HepG2 (cell line): ENCODE measurements around the gene HSD3B7. TPM values are rescaled to one million over a fixed set of nuclear protein-coding genes. Genes with fewer than 3 reads are reported as not detected.
A peak's percentile ranks its signal among the peaks of the same experiment; 100 is the strongest.

Experiments used
- BCL3 ChIP-seq: sonication (generic); formaldehyde crosslinking; IDR thresholded peaks from 2 replicates; pipeline ENCODE4 v1.5.1; 2020; ENCODE audit warnings: mild to moderate bottlenecking, missing genetic modification reagents, moderate library complexity
- E2F2 ChIP-seq: sonication (generic); formaldehyde crosslinking; IDR thresholded peaks from 2 replicates; pipeline ENCODE4 v1.4.0; 2020; ENCODE audit warnings: missing genetic modification reagents, borderline replicate concordance
- FOXO1 ChIP-seq: sonication (generic); formaldehyde crosslinking; IDR thresholded peaks from 2 replicates; pipeline ENCODE4 v1.4.0; 2020; ENCODE audit warnings: missing genetic modification reagents
- HMG20A ChIP-seq: IDR thresholded peaks from 2 replicates; pipeline ENCODE4 v1.6.1; 2016; ENCODE audit warnings: borderline replicate concordance
- MBNL3 ChIP-seq: fragments of 250-450 bp; sonication (Bioruptor Pico); conservative IDR thresholded peaks from 2 replicates; pipeline ENCODE4 v1.8.0; 2022; ENCODE audit warnings: mild to moderate bottlenecking, inconsistent platforms
- NR2F1 ChIP-seq, 2 experiments: fragments of 450-650 bp in 1 of 2; formaldehyde crosslinking in 1 of 2; IDR thresholded peaks; 2 replicates each; pipeline versions ENCODE4 v1.5.0 to v1.6.1; 2016 to 2020; ENCODE audit warnings: mild to moderate bottlenecking in 1 of 2, missing compliant biosample characterization in 1 of 2, missing genetic modification reagents in 1 of 2, moderate library complexity in 1 of 2
- ONECUT2 ChIP-seq: sonication (generic); formaldehyde crosslinking; IDR thresholded peaks from 2 replicates; pipeline ENCODE4 v1.4.0; 2020; ENCODE audit warnings: missing genetic modification reagents
- PBX2 ChIP-seq: IDR thresholded peaks from 2 replicates; pipeline ENCODE4 v1.6.1; 2016; ENCODE audit warnings: control low read depth
- REL ChIP-seq: sonication (generic); formaldehyde crosslinking; conservative IDR thresholded peaks from 2 replicates; pipeline ENCODE4 v1.8.0; 2022; ENCODE audit warnings: mild to moderate bottlenecking, missing genetic modification reagents, moderate library complexity
- SNAPC2 ChIP-seq: sonication (generic); formaldehyde crosslinking; IDR thresholded peaks from 2 replicates; pipeline ENCODE4 v1.8.1; 2022; ENCODE audit warnings: mild to moderate bottlenecking, missing genetic modification reagents
- TBX3 ChIP-seq: fragments of 450-650 bp; IDR thresholded peaks from 2 replicates; pipeline ENCODE4 v1.6.1; 2017; ENCODE audit warnings: antibody characterized with exemption, mild to moderate bottlenecking, inconsistent platforms, borderline replicate concordance
- TEAD2 ChIP-seq: sonication (generic); formaldehyde crosslinking; IDR thresholded peaks from 2 replicates; pipeline ENCODE4 v1.9.0; 2021; ENCODE audit warnings: missing genetic modification reagents
- TIGD3 ChIP-seq: sonication (generic); formaldehyde crosslinking; IDR thresholded peaks from 2 replicates; pipeline ENCODE4 v1.5.1; 2020; ENCODE audit warnings: mild to moderate bottlenecking, missing genetic modification reagents, borderline replicate concordance
- ZFX ChIP-seq: sonication (generic); formaldehyde crosslinking; IDR thresholded peaks from 2 replicates; pipeline ENCODE4 v1.4.0; 2020; ENCODE audit warnings: mild to moderate bottlenecking, low read depth, missing genetic modification reagents, moderate library complexity
- ZMYM2 ChIP-seq: sonication (generic); formaldehyde crosslinking; IDR thresholded peaks from 2 replicates; pipeline ENCODE4 v1.8.0; 2022; ENCODE audit warnings: mild to moderate bottlenecking, missing genetic modification reagents
- ZNF460 ChIP-seq: sonication (generic); formaldehyde crosslinking; IDR thresholded peaks from 2 replicates; pipeline ENCODE4 v1.5.1; 2020; ENCODE audit warnings: missing genetic modification reagents, mild to moderate bottlenecking, borderline replicate concordance
- ZNF530 ChIP-seq: sonication (generic); formaldehyde crosslinking; IDR thresholded peaks from 2 replicates; pipeline ENCODE4 v1.5.0; 2020; ENCODE audit warnings: low read depth, mild to moderate bottlenecking, missing genetic modification reagents
- ZNF552 ChIP-seq: sonication (generic); formaldehyde crosslinking; IDR thresholded peaks from 2 replicates; pipeline ENCODE4 v1.9.0; 2022; ENCODE audit warnings: missing genetic modification reagents, mild to moderate bottlenecking, borderline replicate concordance
- polyA plus RNA-seq, 8 experiments: library from polyadenylated mRNA; depleted of rRNA in 3 of 8; stranded (reverse) in 7 of 8; unstranded in 1 of 8; fragments of >200 nt; fragmentation: Illumina TruSeq in 4 of 8; extraction: Trizol in 4 of 8; gene quantifications; 2 replicates each; pipeline versions ENCODE4 v1.2.1 to v1.2.3, GENCODE V29; 2011 to 2016; ENCODE audit warnings: low read depth in 4 of 8, missing spikeins in 1 of 8, mixed read lengths in 1 of 8; ENCODE audit not compliant: insufficient read depth in 1 of 8
- total RNA-seq, 5 experiments: library from RNA; depleted of rRNA; stranded (reverse); fragments of >200 nt; fragmentation: Illumina TruSeq; extraction: Trizol; gene quantifications; 2 replicates each; pipeline ENCODE4 v1.2.3, GENCODE V29; 2016; ENCODE audit warnings: low read depth in 1 of 5
- TF ChIP-seq, protein P1 (sequence below): IDR thresholded peaks from 2 replicates; pipeline ENCODE4 v1.6.1; 2016; ENCODE audit warnings: mild to moderate bottlenecking
- TF ChIP-seq, protein P2 (sequence below): sonication (generic); formaldehyde crosslinking; IDR thresholded peaks from 2 replicates; pipeline ENCODE4 v1.8.0; 2022; ENCODE audit warnings: mild to moderate bottlenecking, missing genetic modification reagents, moderate library complexity
- TF ChIP-seq, protein P3 (sequence below): sonication (generic); formaldehyde crosslinking; IDR thresholded peaks from 2 replicates; pipeline ENCODE4 v1.5.1; 2020; ENCODE audit warnings: missing genetic modification reagents, mild to moderate bottlenecking, borderline replicate concordance

The HSD3B7 gene
- total and polyA plus RNA-seq, 2 of the 13 experiments (the other 11 are each of a cell fraction or from before 2014, with no cell fraction given), result 32.9 to 69.7 TPM

GRCh38 chr16:30996985-30997724, 12.1 kb downstream of the HSD3B7 start (continued):
- TF ChIP-seq ZNF530 (CRISPR knock-in tag), result no peak
- peak; percentile 75 for TF ChIP-seq FOXO1 (CRISPR knock-in tag)
- TF ChIP-seq, protein P1, sequence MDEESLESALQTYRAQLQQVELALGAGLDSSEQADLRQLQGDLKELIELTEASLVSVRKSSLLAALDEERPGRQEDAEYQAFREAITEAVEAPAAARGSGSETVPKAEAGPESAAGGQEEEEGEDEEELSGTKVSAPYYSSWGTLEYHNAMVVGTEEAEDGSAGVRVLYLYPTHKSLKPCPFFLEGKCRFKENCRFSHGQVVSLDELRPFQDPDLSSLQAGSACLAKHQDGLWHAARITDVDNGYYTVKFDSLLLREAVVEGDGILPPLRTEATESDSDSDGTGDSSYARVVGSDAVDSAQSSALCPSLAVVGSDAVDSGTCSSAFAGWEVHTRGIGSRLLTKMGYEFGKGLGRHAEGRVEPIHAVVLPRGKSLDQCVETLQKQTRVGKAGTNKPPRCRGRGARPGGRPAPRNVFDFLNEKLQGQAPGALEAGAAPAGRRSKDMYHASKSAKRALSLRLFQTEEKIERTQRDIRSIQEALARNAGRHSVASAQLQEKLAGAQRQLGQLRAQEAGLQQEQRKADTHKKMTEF (CRISPR knock-in tag), result peak; percentile 81
- TF ChIP-seq SNAPC2, result no peak; the same call in 1 of the 2 replicates
- no peak; the same call in 1 of the 2 replicates for TF ChIP-seq REL (CRISPR knock-in tag)
- TF ChIP-seq BCL3 (CRISPR knock-in tag), result no peak
- TF ChIP-seq, protein P2, sequence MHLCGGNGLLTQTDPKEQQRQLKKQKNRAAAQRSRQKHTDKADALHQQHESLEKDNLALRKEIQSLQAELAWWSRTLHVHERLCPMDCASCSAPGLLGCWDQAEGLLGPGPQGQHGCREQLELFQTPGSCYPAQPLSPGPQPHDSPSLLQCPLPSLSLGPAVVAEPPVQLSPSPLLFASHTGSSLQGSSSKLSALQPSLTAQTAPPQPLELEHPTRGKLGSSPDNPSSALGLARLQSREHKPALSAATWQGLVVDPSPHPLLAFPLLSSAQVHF (CRISPR knock-in tag), result peak; percentile 38; the same call in 1 of the 2 replicates
- peak; percentile 54; the same call in 1 of the 2 replicates for TF ChIP-seq ONECUT2 (CRISPR knock-in tag)
- no peak for TF ChIP-seq HMG20A (CRISPR knock-in tag)
- TF ChIP-seq ZNF552 (CRISPR knock-in tag), result no peak
- TF ChIP-seq ZNF460 (CRISPR knock-in tag), result peak; percentile 26; the same call in 1 of the 2 replicates
- no peak for TF ChIP-seq MBNL3 (CRISPR knock-in tag)
- TF ChIP-seq, protein P3, sequence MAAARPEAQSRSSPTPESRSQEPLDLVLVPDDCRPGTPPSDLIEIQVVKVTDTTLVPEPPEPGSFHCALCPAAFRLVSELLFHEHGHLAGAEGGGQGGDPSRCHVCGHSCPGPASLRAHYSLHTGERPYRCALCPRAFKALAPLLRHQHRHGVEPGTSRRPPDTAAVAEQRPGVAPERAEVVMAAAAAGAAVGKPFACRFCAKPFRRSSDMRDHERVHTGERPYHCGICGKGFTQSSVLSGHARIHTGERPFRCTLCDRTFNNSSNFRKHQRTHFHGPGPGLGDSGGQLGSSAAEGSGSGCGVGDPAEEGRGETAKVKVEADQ (CRISPR knock-in tag), result no peak
- TF ChIP-seq E2F2 (CRISPR knock-in tag), result no peak
- no peak for TF ChIP-seq PBX2 (CRISPR knock-in tag)
- no peak; a peak in 1 of 4 replicates for TF ChIP-seq NR2F1 (CRISPR knock-in tag; IDR thresholded peaks at IDR 0.05)
- peak; percentile 42; the same call in 1 of the 2 replicates for TF ChIP-seq TEAD2 (CRISPR knock-in tag)
- peak; percentile 89 for TF ChIP-seq ZFX (CRISPR knock-in tag)
- no peak for TF ChIP-seq TBX3
- 0 out of 2 replicates have a peak, but pooled peaks have one; percentile 53 for TF ChIP-seq TIGD3
- no peak for TF ChIP-seq ZMYM2 (CRISPR knock-in tag)
